Activated effector memory CD4-positive, alpha-beta T cell treated with Interleukin-2 at 50 U/mL for 16 hours (primary cell): ENCODE measurements around the gene GPR171.
"Not testable (repeated sequence)": the region's sequence is repeated elsewhere in the genome, so short reads cannot be mapped to it uniquely, and the experiment has no call there.

Source experiments
- DNase-seq: peaks from one replicate; pipeline ENCODE4 v3.0.0-alpha.2; 2020

Gene GPR171

GRCh38 chr3:151171145-151171757 is 31.8 kb downstream of the GPR171 start:
- DNase-seq, result peak; percentile 18

- DNase-seq, result not testable (repeated sequence)
Observed at GRCh38 chr3:151169948-151170679, 32.9 kb downstream of the GPR171 start.

- DNase-seq, result no peak
Observed at GRCh38 chr3:151169262-151169947, 33.6 kb downstream of the GPR171 start.

- peak; percentile 68 for DNase-seq
Observed at GRCh38 chr3:151168269-151169094, 34.5 kb downstream of the GPR171 start.

- DNase-seq, result no peak
Observed at GRCh38 chr3:151166161-151166560, 36.9 kb downstream of the GPR171 start.

- DNase-seq, result no peak
Observed at GRCh38 chr3:151165226-151165625, 37.8 kb downstream of the GPR171 start.

GRCh38 chr3:151159806-151160205 is 43.2 kb downstream of the GPR171 start:
- DNase-seq, result no peak

GRCh38 chr3:151156618-151157216 is 46.3 kb downstream of the GPR171 start:
- DNase-seq, result no peak

- DNase-seq, result no peak
Observed at GRCh38 chr3:151155409-151156128, 47.4 kb downstream of the GPR171 start.

- DNase-seq, result no peak
Observed at GRCh38 chr3:151154566-151154965, 48.5 kb downstream of the GPR171 start.

- DNase-seq, result no peak
Observed at GRCh38 chr3:151152455-151153079, 50.4 kb downstream of the GPR171 start.
